ENCODE results near the gene TANC1.

The TANC1 gene

DNA sequence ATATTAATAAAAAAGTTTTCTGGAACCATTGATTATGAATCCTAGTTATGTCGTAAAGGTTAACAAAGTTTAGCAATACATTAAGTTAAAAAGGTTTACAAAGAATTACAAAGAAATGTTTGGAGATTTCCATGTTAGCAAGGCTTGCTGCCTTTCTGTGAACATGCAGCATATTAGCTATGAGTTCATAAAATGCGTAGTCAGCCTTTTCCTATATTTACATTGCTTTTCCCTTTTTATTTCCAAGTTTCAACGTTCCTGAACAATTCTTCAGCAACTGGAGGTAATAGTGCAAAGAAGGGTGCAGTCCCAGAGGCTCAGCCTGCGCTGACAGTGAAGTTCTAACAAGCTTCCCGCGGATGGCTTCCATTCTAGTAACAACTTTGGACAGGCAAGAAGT is 266.4 kb downstream of the TANC1 start:
- in situ Hi-C loops (cut with MboI; ENCODE audit: low sequenced_read_pairs, unreplicated experiment): no loop called here

DNA sequence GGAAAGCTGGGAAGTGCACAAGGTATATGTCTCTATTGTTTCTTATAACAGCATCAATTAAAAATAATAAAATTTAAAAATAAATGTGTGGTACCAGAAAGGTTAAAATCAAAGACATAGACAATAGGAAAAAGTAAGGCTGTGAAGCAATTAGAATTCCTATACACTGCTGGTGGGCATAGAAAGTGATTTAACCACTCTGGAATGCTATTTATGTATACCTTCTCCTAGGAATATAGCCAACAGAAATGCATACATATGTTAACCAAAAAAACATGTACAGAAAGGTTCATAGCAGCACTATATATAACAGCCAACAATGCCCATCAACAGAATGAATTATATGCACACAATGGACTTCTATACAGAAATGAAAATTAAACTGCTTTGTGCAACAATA is 275.1 kb downstream of the TANC1 start:
- TF ChIP-seq CTCF (IDR thresholded peaks at IDR 0.05; ENCODE audit: borderline replicate concordance, control extremely low read depth, extremely low read depth, insufficient read depth, missing control alignments): no peak
- no peak for DNase-seq (ENCODE audit: low spot score)
- in situ Hi-C loops (cut with MboI; ENCODE audit: low sequenced_read_pairs, unreplicated experiment): no loop called here

More for the DNA sequence above, 266.4 kb downstream of the TANC1 start:
- TF ChIP-seq CTCF (IDR thresholded peaks at IDR 0.05; ENCODE audit: borderline replicate concordance, control extremely low read depth, extremely low read depth, insufficient read depth, missing control alignments): no peak
- no peak for DNase-seq (ENCODE audit: low spot score)

DNA sequence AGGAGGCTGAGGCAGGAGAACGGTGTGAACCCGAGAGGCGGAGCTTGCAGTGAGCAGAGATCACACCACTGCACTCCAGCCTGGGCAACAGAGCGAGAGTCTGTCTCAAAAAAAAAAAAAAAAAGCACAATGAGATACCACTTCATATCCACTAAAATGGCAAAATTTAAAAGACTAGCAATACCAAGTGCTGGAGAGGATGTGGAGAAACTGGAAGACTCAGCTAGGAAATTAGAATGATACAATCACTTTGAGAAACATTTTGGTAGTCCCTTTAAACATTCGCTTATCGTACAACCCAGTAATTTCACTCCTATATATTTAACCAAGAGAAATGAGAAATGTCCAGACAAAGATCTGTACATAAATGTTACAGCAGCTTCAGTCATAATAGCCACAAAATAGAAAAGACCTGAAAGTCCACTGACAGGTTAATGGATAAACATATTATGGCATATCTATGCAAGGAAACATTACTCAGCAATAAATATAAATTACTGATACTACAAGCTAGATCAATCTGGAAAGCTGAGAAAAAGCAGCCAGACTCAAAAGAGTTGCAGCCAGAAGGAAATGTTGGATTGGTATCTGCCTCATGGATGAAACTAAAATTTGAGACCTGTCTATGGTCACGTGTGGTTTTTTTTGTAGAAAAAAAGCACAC is 278.0 kb downstream of the TANC1 start:
- no peak for DNase-seq (ENCODE audit: low spot score)
- no peak for TF ChIP-seq CTCF (IDR thresholded peaks at IDR 0.05; ENCODE audit: borderline replicate concordance, control extremely low read depth, extremely low read depth, insufficient read depth, missing control alignments)
- in situ Hi-C loops (cut with MboI; ENCODE audit: low sequenced_read_pairs, unreplicated experiment): no loop called here

DNA sequence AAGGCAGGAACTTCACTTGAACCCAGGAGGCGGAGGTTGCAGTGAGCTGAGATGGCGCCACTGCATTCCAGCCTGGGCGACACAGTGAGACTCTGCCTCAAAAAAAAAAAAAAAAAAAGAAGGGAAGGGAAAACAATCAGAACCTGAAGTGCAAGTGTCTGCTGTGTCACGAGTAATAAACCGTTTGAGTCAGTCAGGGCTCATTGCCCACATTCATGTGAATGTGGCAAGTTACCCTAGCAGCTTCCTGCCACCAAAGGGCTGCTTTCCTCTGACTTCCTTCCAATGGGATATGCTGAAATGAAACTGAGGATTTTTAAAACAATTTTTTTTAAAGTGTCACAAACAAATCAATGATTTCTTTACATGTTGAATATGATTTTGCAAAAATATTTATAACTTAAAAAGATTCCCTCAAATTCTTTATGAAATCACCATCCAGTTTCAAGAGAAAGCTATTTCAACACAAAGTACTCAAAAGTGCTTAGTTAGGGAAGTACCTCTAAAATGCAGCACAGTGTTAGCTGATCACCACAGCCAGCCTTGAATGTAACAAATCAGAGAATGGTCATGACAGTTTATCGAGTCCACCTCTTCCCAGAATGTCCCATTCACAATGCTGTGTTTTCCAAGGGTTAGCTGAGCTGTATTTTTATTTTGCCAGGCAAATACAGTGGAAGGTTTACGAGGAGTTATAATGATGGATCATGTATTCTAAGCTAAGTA is 281.7 kb downstream of the TANC1 start:
- DNase-seq (ENCODE audit: low spot score): no peak
- TF ChIP-seq CTCF (IDR thresholded peaks at IDR 0.05; ENCODE audit: borderline replicate concordance, control extremely low read depth, extremely low read depth, insufficient read depth, missing control alignments): no peak
- in situ Hi-C loops (cut with MboI; ENCODE audit: low sequenced_read_pairs, unreplicated experiment): no loop called here

DNA sequence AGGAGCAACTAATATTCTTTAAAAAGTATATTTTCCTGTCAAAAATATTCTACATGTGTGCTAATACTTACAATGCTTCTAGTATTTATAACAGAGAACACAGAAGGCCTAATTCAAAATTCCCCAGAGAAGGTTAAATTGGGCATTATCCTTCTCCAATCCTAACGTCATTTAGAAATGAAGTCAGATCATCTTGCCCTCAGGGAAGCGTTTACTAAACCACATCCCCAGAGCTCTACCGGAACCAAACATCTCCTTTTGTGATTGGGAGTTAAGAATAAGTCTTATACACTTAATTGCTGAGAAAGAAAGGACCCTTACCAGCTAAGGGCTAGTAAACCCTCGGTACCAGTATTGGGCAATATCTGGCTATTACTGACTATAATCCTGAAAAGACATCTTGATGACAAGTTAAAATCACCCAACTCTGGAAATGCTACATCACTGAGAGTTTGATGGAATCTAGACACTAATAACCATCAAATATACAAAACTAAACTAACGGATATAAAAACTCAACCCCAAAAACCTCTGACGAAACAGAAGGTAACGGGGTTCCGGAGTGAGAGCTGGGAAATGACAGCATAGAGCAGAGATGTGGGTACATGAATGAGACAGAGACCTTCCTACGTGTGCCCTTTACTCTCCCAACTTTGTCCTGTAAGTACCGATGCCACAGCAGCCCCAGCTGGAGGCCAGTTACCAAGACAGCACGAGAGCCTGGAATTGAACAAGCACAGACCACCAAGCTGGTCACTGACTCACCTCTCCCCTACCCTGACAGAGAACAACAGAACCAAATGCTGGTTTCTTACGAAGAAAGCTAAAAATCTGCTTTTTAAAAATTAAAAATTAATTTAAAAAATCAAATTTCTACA is 283.1 kb downstream of the TANC1 start:
- DNase-seq (ENCODE audit: low spot score): no peak
- TF ChIP-seq CTCF (IDR thresholded peaks at IDR 0.05; ENCODE audit: borderline replicate concordance, control extremely low read depth, extremely low read depth, insufficient read depth, missing control alignments): no peak
- in situ Hi-C loops (cut with MboI; ENCODE audit: low sequenced_read_pairs, unreplicated experiment): no loop called here

- in situ Hi-C loops (cut with MboI; ENCODE audit: low sequenced_read_pairs, unreplicated experiment): no loop called here
- TF ChIP-seq CTCF (IDR thresholded peaks at IDR 0.05; ENCODE audit: borderline replicate concordance, control extremely low read depth, extremely low read depth, insufficient read depth, missing control alignments): no peak
Observed at GRCh38 chr2:159252905-159253304, 284.5 kb downstream of the TANC1 start.

More at GRCh38 chr2:159252905-159253304, 284.5 kb downstream of the TANC1 start:
- DNase-seq (ENCODE audit: low spot score): no peak

Data from GM13976 (cell line).